Muscle layer of colon (tissue), 2 donors: ENCODE data around the gene CDC42SE2.

Experiments
- H3K27ac ChIP-seq: one replicate; pipeline ENCODE4 v1.7.0; 2013; ENCODE audit warnings: low read depth, mild to moderate bottlenecking, low read length, moderate library complexity
- H3K27me3 ChIP-seq, 2 donors: one replicate each; pipeline ENCODE4 v1.7.0; 2013; ENCODE audit warnings: low read length in 2 of 2, mild to moderate bottlenecking in 2 of 2; ENCODE audit not compliant: insufficient read depth in 2 of 2, control insufficient read depth in 1 of 2
- H3K36me3 ChIP-seq: one replicate; pipeline ENCODE4 v1.7.0; 2013; ENCODE audit warnings: mild to moderate bottlenecking, low read length; ENCODE audit not compliant: insufficient read depth
- H3K4me1 ChIP-seq: one replicate; pipeline ENCODE4 v1.7.0; 2013; ENCODE audit warnings: mild to moderate bottlenecking, low read length; ENCODE audit not compliant: insufficient read depth
- H3K4me3 ChIP-seq, 2 donors: one replicate each; pipeline ENCODE4 v1.7.0; 2013; ENCODE audit warnings: low read length in 2 of 2, low read depth in 1 of 2, mild to moderate bottlenecking in 1 of 2, moderate library complexity in 1 of 2
- H3K9ac ChIP-seq: one replicate; pipeline ENCODE4 v1.7.0; 2013; ENCODE audit warnings: low read length
- H3K9me3 ChIP-seq: one replicate; pipeline ENCODE4 v1.7.0; 2013; ENCODE audit warnings: mild to moderate bottlenecking, low read length
- donor health status: abdominal sarcoma.
- donor health status: Adenocarcinoma of cecum.

The CDC42SE2 gene

GRCh38 chr5:131431794-131432193, 167.9 kb downstream of the CDC42SE2 start:
- H3K27me3 ChIP-seq = no peaks in the 10 kb centered on the region
- H3K4me3 ChIP-seq = no peak overlapping the region
- no peaks in the 10 kb centered on the region for H3K9me3 ChIP-seq
- H3K9ac ChIP-seq = no peak overlapping the region
- H3K4me1 ChIP-seq = peaks cover under 1% of the 10 kb centered on the region
- no peak overlapping the region for H3K27ac ChIP-seq
- peaks cover 46% of the 10 kb centered on the region for H3K36me3 ChIP-seq

- Histone ChIP-seq H3K27me3 (no peaks in the 10 kb centered on the region), H3K27ac (no peak overlapping the region), H3K36me3 (peaks cover 50% of the 10 kb centered on the region)
These were observed 169.3 kb downstream of the CDC42SE2 start for GRCh38 chr5:131433109-131433508.

GRCh38 chr5:131436081-131436480, 172.2 kb downstream of the CDC42SE2 start:
- Histone ChIP-seq H3K4me1 (peaks cover 4% of the 10 kb centered on the region), H3K4me3 (no peak overlapping the region), H3K27me3 (no peaks in the 10 kb centered on the region), H3K36me3 (peaks cover 40% of the 10 kb centered on the region), H3K9me3 (no peaks in the 10 kb centered on the region), H3K27ac (no peak overlapping the region), H3K9ac (no peak overlapping the region)

More at GRCh38 chr5:131433109-131433508, 169.3 kb downstream of the CDC42SE2 start:
- no peak overlapping the region for H3K4me3 ChIP-seq
- H3K9me3 ChIP-seq = no peaks in the 10 kb centered on the region
- peaks cover 4% of the 10 kb centered on the region for H3K4me1 ChIP-seq
- H3K9ac ChIP-seq = no peak overlapping the region

- Histone ChIP-seq H3K9me3 (no peaks in the 10 kb centered on the region), H3K9ac (no peak overlapping the region), H3K27ac (no peak overlapping the region), H3K4me3 (no peak overlapping the region), H3K4me1 (peaks cover 4% of the 10 kb centered on the region), H3K36me3 (peaks cover 45% of the 10 kb centered on the region), H3K27me3 (no peaks in the 10 kb centered on the region)
These were observed 177.3 kb downstream of the CDC42SE2 start for GRCh38 chr5:131441184-131441583.
